Ishikawa (cell line): ENCODE measurements around the gene IPPK.

Experiments used
- CEBPB ChIP-seq: IDR thresholded peaks from 2 replicates; pipeline ENCODE4 v1.6.1; 2012
- CREB1 ChIP-seq: IDR thresholded peaks from 2 replicates; pipeline ENCODE4 v1.6.1; 2012; ENCODE audit warnings: low read depth
- EGR1 ChIP-seq: IDR thresholded peaks from 2 replicates; pipeline ENCODE4 v1.6.1; 2012
- EP300 ChIP-seq: IDR thresholded peaks from 2 replicates; pipeline ENCODE4 v1.6.1; 2012; ENCODE audit warnings: borderline replicate concordance
- FOXM1 ChIP-seq: IDR thresholded peaks from 2 replicates; pipeline ENCODE4 v1.6.1; 2012; ENCODE audit warnings: low read depth, borderline replicate concordance
- NFIC ChIP-seq: IDR thresholded peaks from 2 replicates; pipeline ENCODE4 v1.6.1; 2012
- RAD21 ChIP-seq: IDR thresholded peaks from 2 replicates; pipeline ENCODE4 v1.6.1; 2012; ENCODE audit warnings: low read depth
- TAF1 ChIP-seq: IDR thresholded peaks from 2 replicates; pipeline ENCODE4 v1.6.1; 2012; ENCODE audit warnings: low read depth, mild to moderate bottlenecking
- TCF12 ChIP-seq: IDR thresholded peaks from 2 replicates; pipeline ENCODE4 v1.6.1; 2012; ENCODE audit warnings: low read depth
- TEAD4 ChIP-seq: IDR thresholded peaks from 2 replicates; pipeline ENCODE4 v1.6.1; 2012
- YY1 ChIP-seq: IDR thresholded peaks from 2 replicates; pipeline ENCODE4 v1.6.1; 2012; ENCODE audit warnings: low read depth
- ZBTB7A ChIP-seq: IDR thresholded peaks from 2 replicates; pipeline ENCODE4 v1.6.1; 2012; ENCODE audit warnings: low read depth
- TF ChIP-seq, protein P1 (sequence below): IDR thresholded peaks from 2 replicates; pipeline ENCODE4 v1.6.1; 2012; ENCODE audit warnings: low read depth, mild to moderate bottlenecking
- TF ChIP-seq, protein P2 (sequence below): IDR thresholded peaks from 2 replicates; pipeline ENCODE4 v1.6.1; 2012
- TF ChIP-seq, protein P3 (sequence below): IDR thresholded peaks from 2 replicates; pipeline ENCODE4 v1.6.1; 2012

The IPPK gene

GRCh38 chr9:92709954-92710353, 40.0 kb upstream of the IPPK start:
- TF ChIP-seq EGR1 (no peak), CREB1 (no peak), FOXM1 (no peak), RAD21 (no peak), EP300 (no peak), YY1 (no peak), TAF1 (no peak), TCF12 (no peak), NFIC (no peak), TEAD4 (no peak), ZBTB7A (no peak)
- TF ChIP-seq, protein P1, sequence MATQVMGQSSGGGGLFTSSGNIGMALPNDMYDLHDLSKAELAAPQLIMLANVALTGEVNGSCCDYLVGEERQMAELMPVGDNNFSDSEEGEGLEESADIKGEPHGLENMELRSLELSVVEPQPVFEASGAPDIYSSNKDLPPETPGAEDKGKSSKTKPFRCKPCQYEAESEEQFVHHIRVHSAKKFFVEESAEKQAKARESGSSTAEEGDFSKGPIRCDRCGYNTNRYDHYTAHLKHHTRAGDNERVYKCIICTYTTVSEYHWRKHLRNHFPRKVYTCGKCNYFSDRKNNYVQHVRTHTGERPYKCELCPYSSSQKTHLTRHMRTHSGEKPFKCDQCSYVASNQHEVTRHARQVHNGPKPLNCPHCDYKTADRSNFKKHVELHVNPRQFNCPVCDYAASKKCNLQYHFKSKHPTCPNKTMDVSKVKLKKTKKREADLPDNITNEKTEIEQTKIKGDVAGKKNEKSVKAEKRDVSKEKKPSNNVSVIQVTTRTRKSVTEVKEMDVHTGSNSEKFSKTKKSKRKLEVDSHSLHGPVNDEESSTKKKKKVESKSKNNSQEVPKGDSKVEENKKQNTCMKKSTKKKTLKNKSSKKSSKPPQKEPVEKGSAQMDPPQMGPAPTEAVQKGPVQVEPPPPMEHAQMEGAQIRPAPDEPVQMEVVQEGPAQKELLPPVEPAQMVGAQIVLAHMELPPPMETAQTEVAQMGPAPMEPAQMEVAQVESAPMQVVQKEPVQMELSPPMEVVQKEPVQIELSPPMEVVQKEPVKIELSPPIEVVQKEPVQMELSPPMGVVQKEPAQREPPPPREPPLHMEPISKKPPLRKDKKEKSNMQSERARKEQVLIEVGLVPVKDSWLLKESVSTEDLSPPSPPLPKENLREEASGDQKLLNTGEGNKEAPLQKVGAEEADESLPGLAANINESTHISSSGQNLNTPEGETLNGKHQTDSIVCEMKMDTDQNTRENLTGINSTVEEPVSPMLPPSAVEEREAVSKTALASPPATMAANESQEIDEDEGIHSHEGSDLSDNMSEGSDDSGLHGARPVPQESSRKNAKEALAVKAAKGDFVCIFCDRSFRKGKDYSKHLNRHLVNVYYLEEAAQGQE: no peak
- TF ChIP-seq, protein P2, sequence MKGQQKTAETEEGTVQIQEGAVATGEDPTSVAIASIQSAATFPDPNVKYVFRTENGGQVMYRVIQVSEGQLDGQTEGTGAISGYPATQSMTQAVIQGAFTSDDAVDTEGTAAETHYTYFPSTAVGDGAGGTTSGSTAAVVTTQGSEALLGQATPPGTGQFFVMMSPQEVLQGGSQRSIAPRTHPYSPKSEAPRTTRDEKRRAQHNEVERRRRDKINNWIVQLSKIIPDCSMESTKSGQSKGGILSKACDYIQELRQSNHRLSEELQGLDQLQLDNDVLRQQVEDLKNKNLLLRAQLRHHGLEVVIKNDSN: no peak
- TF ChIP-seq, protein P3, sequence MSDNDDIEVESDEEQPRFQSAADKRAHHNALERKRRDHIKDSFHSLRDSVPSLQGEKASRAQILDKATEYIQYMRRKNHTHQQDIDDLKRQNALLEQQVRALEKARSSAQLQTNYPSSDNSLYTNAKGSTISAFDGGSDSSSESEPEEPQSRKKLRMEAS: no peak

- TF ChIP-seq ZBTB7A: no peak
Observed at GRCh38 chr9:92709240-92709639, 39.3 kb upstream of the IPPK start.

- TF ChIP-seq YY1 (no peak), CEBPB (no peak), FOXM1 (no peak), RAD21 (no peak), NFIC (no peak), TAF1 (no peak), EGR1 (no peak)
- TF ChIP-seq, protein P1: no peak
- TF ChIP-seq, protein P3: no peak
Observed at GRCh38 chr9:92707530-92707929, 37.6 kb upstream of the IPPK start.

- TF ChIP-seq YY1: no peak
- TF ChIP-seq TEAD4: 0 out of 2 replicates have a peak, but pooled peaks have one; percentile 14
- no peak for TF ChIP-seq CEBPB
- TF ChIP-seq NFIC: no peak
- TF ChIP-seq, protein P2: no peak
- no peak for TF ChIP-seq TAF1
- TF ChIP-seq, protein P1: no peak
- TF ChIP-seq RAD21: peak; percentile 67
- TF ChIP-seq, protein P3: no peak
- TF ChIP-seq ZBTB7A: no peak
- TF ChIP-seq TCF12: no peak
- no peak for TF ChIP-seq FOXM1
- no peak for TF ChIP-seq EGR1
- no peak for TF ChIP-seq EP300
- no peak for TF ChIP-seq CREB1
Observed at GRCh38 chr9:92706218-92706940, 36.4 kb upstream of the IPPK start.
